CD4-positive, alpha-beta T cell treated with Interleukin-17A for 4 hours (primary cell): ENCODE measurements around the gene ARHGAP25.

Experiments used
- DNase-seq: peaks from one replicate; pipeline ENCODE4 v3.0.0-alpha.2; 2020; ENCODE audit warnings: mixed read lengths

The ARHGAP25 gene

GRCh38 chr2:68720665-68721064 is 13.9 kb upstream of the ARHGAP25 start:
- DNase-seq: no peak

DNA sequence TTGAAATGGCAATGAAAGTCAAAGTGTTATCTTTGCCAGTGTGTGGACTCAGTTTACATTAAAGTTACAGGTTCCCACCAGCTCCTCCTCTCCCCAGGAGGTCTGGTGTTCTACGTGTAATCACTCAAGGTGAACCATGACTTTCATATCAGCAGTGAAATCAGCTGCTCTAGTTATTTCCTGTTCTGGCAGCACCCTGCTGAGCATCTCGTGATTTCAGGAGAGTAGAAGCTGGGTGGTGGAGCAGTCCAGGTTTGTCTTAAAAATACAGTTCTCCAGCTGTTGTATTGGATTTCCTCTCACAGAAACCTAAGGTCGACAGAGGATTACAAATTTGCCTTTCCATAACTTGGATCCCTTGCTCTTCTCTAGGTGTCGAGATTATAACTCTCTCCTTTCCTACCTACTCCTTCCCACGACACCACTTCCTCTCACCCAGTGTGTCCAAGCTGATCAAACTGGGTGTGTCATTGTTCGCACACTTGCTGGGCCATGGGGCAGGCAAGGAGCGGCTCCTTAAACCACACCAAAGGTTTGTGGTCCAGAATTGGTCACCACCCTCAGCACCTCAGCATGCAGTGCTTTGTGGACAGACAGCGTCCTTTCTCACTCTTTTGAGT is 13.0 kb upstream of the ARHGAP25 start:
- DNase-seq: peak; percentile 60

GRCh38 chr2:68722712-68723111 is 11.9 kb upstream of the ARHGAP25 start:
- peak; percentile 36 for DNase-seq

GRCh38 chr2:68723181-68723580 is 11.4 kb upstream of the ARHGAP25 start:
- DNase-seq: no peak

- DNase-seq: no peak
Observed at GRCh38 chr2:68726100-68726499, 8.5 kb upstream of the ARHGAP25 start.

GRCh38 chr2:68726608-68727367 is 7.8 kb upstream of the ARHGAP25 start:
- peak; percentile 87 for DNase-seq

DNA sequence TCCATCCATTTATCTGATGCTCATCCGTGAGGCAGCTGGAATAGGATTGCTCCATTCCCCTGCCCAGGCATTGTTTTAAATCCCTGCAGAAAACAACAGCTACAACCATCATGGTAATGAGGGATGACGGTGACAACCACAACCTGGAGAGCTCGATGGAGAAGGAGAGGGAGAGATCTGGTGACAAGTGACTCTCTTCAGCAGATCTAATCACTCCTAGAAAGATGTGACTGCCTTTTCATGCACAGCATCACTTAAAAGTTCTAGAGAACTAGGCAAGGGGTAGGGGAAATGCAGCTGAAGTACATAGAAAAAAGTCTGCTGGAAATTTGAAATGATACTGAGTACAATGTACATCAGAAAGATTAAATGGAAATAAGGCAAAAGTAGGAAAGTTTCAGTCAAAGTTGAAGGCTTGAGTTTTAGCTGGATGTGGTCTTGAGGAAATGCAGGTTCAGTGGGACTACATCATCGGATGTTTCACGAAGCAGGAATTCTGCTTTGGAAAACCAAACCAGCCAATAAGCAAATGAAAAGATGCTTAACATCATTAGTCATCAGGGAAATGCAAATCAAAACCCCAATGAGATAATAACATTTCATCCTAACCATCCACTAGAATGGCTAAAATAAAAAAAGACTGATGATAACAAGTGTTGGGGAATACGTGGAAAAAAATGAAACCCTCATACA is 6.8 kb upstream of the ARHGAP25 start:
- no peak for DNase-seq

- DNase-seq: no peak
Observed at GRCh38 chr2:68730828-68731227, 3.8 kb upstream of the ARHGAP25 start.

DNA sequence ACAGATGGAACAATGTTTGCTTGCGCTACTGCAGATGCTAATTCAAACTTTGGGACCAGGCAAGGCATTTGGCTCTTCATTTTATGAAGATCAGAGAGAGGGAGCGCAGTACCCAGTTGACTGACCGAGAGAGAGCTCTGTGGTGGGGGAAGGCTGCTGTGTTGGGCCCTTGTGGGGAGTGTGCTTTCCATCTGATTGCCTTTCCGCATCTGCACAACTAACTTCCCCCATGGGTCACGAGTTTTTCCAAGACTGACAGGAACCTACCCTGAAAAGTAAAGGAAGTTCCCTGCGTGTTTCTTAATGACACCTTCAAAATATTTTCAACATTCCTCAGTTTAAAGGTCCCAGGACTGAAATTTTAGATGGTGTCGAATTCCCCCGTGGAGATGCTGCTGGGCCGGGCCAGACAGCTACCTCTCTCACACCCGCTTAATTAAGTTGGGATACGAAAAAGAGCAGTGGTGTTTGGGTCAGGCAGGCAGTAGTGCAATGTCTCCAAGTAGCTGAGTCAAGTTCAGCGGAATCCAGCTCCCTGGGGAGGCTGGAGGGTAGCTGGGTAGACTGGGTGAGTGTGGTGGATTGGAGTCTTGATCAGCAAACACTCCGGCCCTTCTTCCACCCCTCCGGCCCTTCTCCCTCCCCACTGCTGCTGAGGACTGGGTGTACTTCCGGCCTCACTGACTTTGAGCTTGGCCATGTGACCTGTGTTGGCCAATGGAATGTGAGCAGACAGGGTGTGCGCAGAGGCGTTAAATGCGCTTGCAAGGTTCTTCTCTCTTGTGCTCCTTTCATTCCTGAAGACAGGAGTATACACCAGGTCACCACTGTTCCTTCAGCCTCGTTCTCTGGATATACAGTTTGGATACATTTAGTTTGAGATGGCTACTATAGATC is 2.3 kb upstream of the ARHGAP25 start:
- no peak for DNase-seq

DNA sequence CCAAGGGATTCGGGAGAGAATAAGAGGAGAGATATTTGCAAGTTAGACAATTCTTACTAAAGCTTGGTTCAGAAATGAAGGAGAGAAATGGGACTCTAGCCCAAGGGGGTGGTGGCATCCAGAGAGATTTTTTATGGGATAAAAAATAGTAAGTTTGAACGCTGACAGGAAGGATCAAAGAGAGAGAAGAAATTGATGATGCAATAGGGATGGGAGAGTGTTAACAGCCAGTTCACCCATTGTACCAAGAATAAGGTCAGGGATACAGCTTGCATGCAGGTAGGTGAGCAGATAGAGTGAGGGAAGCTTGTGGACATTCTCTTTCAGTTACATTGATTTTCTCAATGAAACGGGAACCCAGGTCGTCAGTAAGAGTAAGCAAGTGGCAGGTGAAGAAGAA is 1.2 kb upstream of the ARHGAP25 start:
- no peak for DNase-seq

DNA sequence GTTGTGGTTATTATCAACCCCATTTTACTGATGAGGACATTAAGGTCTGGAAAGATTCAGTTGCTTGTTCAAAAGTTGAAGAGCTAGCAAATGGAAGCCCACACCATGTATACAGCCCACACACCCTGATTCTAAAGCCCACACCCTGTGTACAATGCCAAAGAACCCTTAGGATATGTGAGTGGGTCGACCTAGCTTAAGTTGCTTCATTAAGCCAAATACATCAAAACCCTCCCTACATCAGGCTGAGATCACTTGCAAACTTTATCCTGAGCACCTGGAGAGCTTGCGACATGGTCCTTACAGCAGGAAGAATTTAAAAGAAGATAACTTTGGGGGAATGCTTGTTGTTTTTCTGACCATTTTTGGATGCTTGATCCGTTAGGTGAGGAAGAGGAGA is 435 bp upstream of the ARHGAP25 start:
- no peak for DNase-seq

GRCh38 chr2:68736086-68736485 is 1.5 kb downstream of the ARHGAP25 start:
- DNase-seq: no peak

GRCh38 chr2:68737711-68738110 is 3.1 kb downstream of the ARHGAP25 start:
- peak; percentile 48 for DNase-seq

- DNase-seq: no peak
Observed at GRCh38 chr2:68738906-68739594, 4.4 kb downstream of the ARHGAP25 start.

- DNase-seq: peak; percentile 31
Observed at GRCh38 chr2:68739595-68740399, 5.2 kb downstream of the ARHGAP25 start.

GRCh38 chr2:68740400-68740914 is 5.8 kb downstream of the ARHGAP25 start:
- no peak for DNase-seq

DNA sequence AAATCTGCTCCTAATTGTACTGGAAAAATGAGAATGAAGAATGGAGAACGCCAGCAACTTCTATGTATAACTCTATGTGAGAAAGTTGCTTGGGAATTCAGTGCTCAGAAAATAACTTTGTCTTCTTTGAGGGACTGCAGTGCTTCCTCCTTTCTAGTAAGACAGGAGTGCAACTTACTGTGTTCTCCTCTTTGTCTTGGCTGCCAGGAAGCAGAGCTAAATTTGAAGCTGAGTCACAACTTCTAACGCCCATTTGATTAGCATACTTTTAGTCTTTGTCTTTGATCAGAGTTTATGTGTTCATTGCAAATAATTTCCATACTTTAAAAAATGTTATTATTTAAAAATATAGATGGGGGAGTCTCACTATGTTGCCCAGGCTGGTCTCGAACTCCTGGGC is 6.6 kb downstream of the ARHGAP25 start:
- DNase-seq: peak; percentile 31

GRCh38 chr2:68741805-68742306 is 7.2 kb downstream of the ARHGAP25 start:
- no peak for DNase-seq

GRCh38 chr2:68742626-68743415 is 8.2 kb downstream of the ARHGAP25 start:
- peak; percentile 32 for DNase-seq

- no peak for DNase-seq
Observed at GRCh38 chr2:68743531-68743930, 8.9 kb downstream of the ARHGAP25 start.
